Measurements from ENCODE around the gene ELAC1. TPM values are rescaled to one million over a fixed set of nuclear protein-coding genes. Genes with fewer than 3 reads are reported as not detected.
A peak's percentile ranks its signal among the peaks of the same experiment; 100 is the strongest.

ELAC1 gene
- total RNA-seq, result 10 to 100 TPM in 3 of 4 donors, 1 to 10 TPM in 1; 9.3 to 23.5 (median 16.3) TPM

- TF ChIP-seq POLR2A (IDR thresholded peaks at IDR 0.05) (peak; percentile 86 to 92), CTCF (IDR thresholded peaks at IDR 0.05) (no peak)
- Histone ChIP-seq H3K27ac (peak within 1 kb of the TSS; percentile 96 to 100 (median 99)), H3K4me1 (peaks cover 26 to 34% of the 10 kb centered on the region in 2 donors), H3K9me3 (no peaks in the 10 kb centered on the region), H3K36me3 (no peaks in the 10 kb centered on the region), H3K4me3 (replicated peaks in 1 of 3) (peak within 1 kb of the TSS; percentile 91 to 94 (median 93)), H3K27me3 (no peaks in the 10 kb centered on the region)
- intact Hi-C loops (cut with DNase I), result loop anchor here (10.0 kb wide), 3 partner anchors 57 to 143 kb away; partner anchors contain the start of gene MRO
- peak; percentile 75 to 82 for DNase-seq
- 1% methylated on average over 23 to 36 of the region's 84 CpGs for WGBS, 2 donors
Observed at GRCh38 chr18:50967714-50968661, at the start of gene ELAC1. Gene ELAC1 (plus strand): TSS chr18:50968040. CDS start chr18:50974405, 6,365 bp downstream.

GRCh38 chr18:50918153-50918552, 49.7 kb upstream of the ELAC1 start:
- intact Hi-C loops (cut with DNase I), result no loop called here
- Histone ChIP-seq H3K4me3 (replicated peaks in 1 of 3) (no peak overlapping the region), H3K27me3 (no peaks in the 10 kb centered on the region), H3K27ac (no peak overlapping the region), H3K9me3 (no peaks in the 10 kb centered on the region), H3K4me1 (no peaks in the 10 kb centered on the region), H3K36me3 (no peaks in the 10 kb centered on the region)
- 95 to 97% methylated on average over 5 of the region's 5 CpGs for WGBS, 2 donors
- no peak for DNase-seq
- TF ChIP-seq CTCF (IDR thresholded peaks at IDR 0.05) (no peak), POLR2A (IDR thresholded peaks at IDR 0.05) (no peak)

GRCh38 chr18:50924372-50924771, 43.5 kb upstream of the ELAC1 start:
- no peaks in the 10 kb centered on the region for H3K27me3 ChIP-seq
- no peak for DNase-seq
- no peak overlapping the region for H3K4me3 ChIP-seq (replicated peaks in 1 of 3)
- H3K36me3 ChIP-seq, result peaks cover 6 to 13% of the 10 kb centered on the region in 2 donors
- TF ChIP-seq POLR2A (IDR thresholded peaks at IDR 0.05) (no peak), CTCF (IDR thresholded peaks at IDR 0.05) (no peak)
- intact Hi-C loops (cut with DNase I), result no loop called here
- no peaks in the 10 kb centered on the region for H3K4me1 ChIP-seq
- WGBS, 2 donors, result 96% methylated on average over 2 of the region's 2 CpGs
- H3K27ac ChIP-seq, result no peak overlapping the region
- no peaks in the 10 kb centered on the region for H3K9me3 ChIP-seq

- DNase-seq, result no peak
- TF ChIP-seq CTCF (IDR thresholded peaks at IDR 0.05) (no peak), POLR2A (IDR thresholded peaks at IDR 0.05) (no peak)
- H3K27me3 ChIP-seq, result no peaks in the 10 kb centered on the region
- peaks cover 6 to 13% of the 10 kb centered on the region in 2 donors for H3K36me3 ChIP-seq
- intact Hi-C loops (cut with DNase I), result no loop called here
- no peak overlapping the region for H3K27ac ChIP-seq
- no peaks in the 10 kb centered on the region for H3K9me3 ChIP-seq
- no peaks in the 10 kb centered on the region for H3K4me1 ChIP-seq
- H3K4me3 ChIP-seq (replicated peaks in 1 of 3), result no peak overlapping the region
Observed at GRCh38 chr18:50926521-50926920, 41.3 kb upstream of the ELAC1 start.

GRCh38 chr18:50928551-50928950, 39.3 kb upstream of the ELAC1 start:
- Histone ChIP-seq H3K27me3 (no peaks in the 10 kb centered on the region), H3K9me3 (no peaks in the 10 kb centered on the region), H3K36me3 (peaks cover 6 to 13% of the 10 kb centered on the region in 2 donors), H3K27ac (no peak overlapping the region), H3K4me1 (no peaks in the 10 kb centered on the region), H3K4me3 (replicated peaks in 1 of 3) (no peak overlapping the region)
- TF ChIP-seq POLR2A (IDR thresholded peaks at IDR 0.05), result no peak
- no peak for TF ChIP-seq CTCF (IDR thresholded peaks at IDR 0.05)
- intact Hi-C loops (cut with DNase I), result no loop called here
- DNase-seq, result no peak
- WGBS, 2 donors, result 92 to 97% methylated on average over 2 of the region's 2 CpGs
